Neural progenitor cell (in vitro differentiated cells): ENCODE measurements around the gene VOPP1. TPM values are rescaled to one million over a fixed set of nuclear protein-coding genes. Genes with fewer than 3 reads are reported as not detected.

Source experiments
- DNase-seq: peaks from one replicate; pipeline ENCODE4 v3.0.0-alpha.2; 2016; ENCODE audit warnings: low spot score
- H2AFZ ChIP-seq: fragments of 200-600 bp; sonication (generic); replicated peaks from 2 replicates; pipeline ENCODE4 v1.6.1; 2016; ENCODE audit warnings: antibody characterized with exemption
- H3F3A ChIP-seq: fragments of 200-600 bp; sonication (generic); 2 replicates; pipeline ENCODE4 v1.6.1; 2016; ENCODE audit warnings: antibody characterized with exemption, low read depth
- H3K27ac ChIP-seq: fragments of 200-600 bp; sonication (generic); 2 replicates; pipeline ENCODE4 v1.5.1; 2016; ENCODE audit warnings: mild to moderate bottlenecking
- H3K27me3 ChIP-seq: fragments of 200-600 bp; sonication (generic); 2 replicates; pipeline ENCODE4 v1.6.1; 2016; ENCODE audit warnings: mild to moderate bottlenecking, moderate library complexity
- H3K36me3 ChIP-seq: fragments of 200-600 bp; sonication (generic); 2 replicates; pipeline ENCODE4 v1.5.1; 2016
- H3K4me1 ChIP-seq: fragments of 200-600 bp; sonication (generic); 2 replicates; pipeline ENCODE4 v1.6.1; 2016; ENCODE audit warnings: mixed run types
- H3K4me2 ChIP-seq: fragments of 200-600 bp; sonication (generic); 2 replicates; pipeline ENCODE4 v1.6.1; 2016
- H3K4me3 ChIP-seq: fragments of 200-600 bp; sonication (generic); 2 replicates; pipeline ENCODE4 v1.5.1; 2016
- H3K79me2 ChIP-seq: fragments of 200-600 bp; sonication (generic); 2 replicates; pipeline ENCODE4 v1.6.1; 2016; ENCODE audit warnings: low read depth
- H3K9ac ChIP-seq: fragments of 200-600 bp; sonication (generic); 2 replicates; pipeline ENCODE4 v1.6.1; 2016
- H3K9me3 ChIP-seq: fragments of 200-600 bp; sonication (generic); 2 replicates; pipeline ENCODE4 v1.5.1; 2016; ENCODE audit warnings: low read depth
- H4K20me1 ChIP-seq: fragments of 200-600 bp; sonication (generic); 2 replicates; pipeline ENCODE4 v1.6.1; 2016; ENCODE audit warnings: low read depth
- H3K27ac Mint-ChIP-seq: 3 replicates; pipeline ENCODE4 v1.8.0; 2021; ENCODE audit warnings: mixed read lengths
- H3K27me3 Mint-ChIP-seq: 2 replicates; pipeline ENCODE4 v1.8.0; 2022; ENCODE audit warnings: low read depth, mild to moderate bottlenecking, inconsistent platforms, moderate library complexity, mixed read lengths; ENCODE audit not compliant: insufficient read depth
- H3K36me3 Mint-ChIP-seq: 3 replicates; pipeline ENCODE4 v1.8.0; 2021; ENCODE audit warnings: mixed read lengths
- H3K4me1 Mint-ChIP-seq: 3 replicates; pipeline ENCODE4 v1.8.0; 2021; ENCODE audit warnings: mixed read lengths
- H3K4me3 Mint-ChIP-seq: 3 replicates; pipeline ENCODE4 v1.8.0; 2021; ENCODE audit warnings: mild to moderate bottlenecking, moderate library complexity, mixed read lengths
- H3K9me3 Mint-ChIP-seq: 3 replicates; pipeline ENCODE4 v1.8.0; 2020; ENCODE audit warnings: mixed read lengths
- EZH2 ChIP-seq: fragments of 200-600 bp; sonication (generic); IDR thresholded peaks from 2 replicates; pipeline ENCODE4 v1.6.1; 2017; ENCODE audit warnings: antibody characterized with exemption, mild to moderate bottlenecking, moderate library complexity
- EZH2phosphoT487 ChIP-seq: fragments of 200-600 bp; sonication (generic); IDR thresholded peaks from 2 replicates; pipeline ENCODE4 v1.6.1; 2017; ENCODE audit warnings: antibody characterized with exemption
- total RNA-seq: library from RNA; depleted of rRNA; stranded (reverse); fragments of >200 nt; gene quantifications from 2 replicates; pipeline ENCODE4 v1.2.3, GENCODE V29; 2015; ENCODE audit warnings: low replicate concordance
- TF ChIP-seq, protein P1 (sequence below): fragments of 200-600 bp; sonication (generic); IDR thresholded peaks from 2 replicates; pipeline ENCODE4 v1.5.1; 2017; ENCODE audit warnings: antibody characterized with exemption, mild to moderate bottlenecking

Gene VOPP1
- total RNA-seq, 1 donor from 2014 or later = 46.6 TPM

DNA sequence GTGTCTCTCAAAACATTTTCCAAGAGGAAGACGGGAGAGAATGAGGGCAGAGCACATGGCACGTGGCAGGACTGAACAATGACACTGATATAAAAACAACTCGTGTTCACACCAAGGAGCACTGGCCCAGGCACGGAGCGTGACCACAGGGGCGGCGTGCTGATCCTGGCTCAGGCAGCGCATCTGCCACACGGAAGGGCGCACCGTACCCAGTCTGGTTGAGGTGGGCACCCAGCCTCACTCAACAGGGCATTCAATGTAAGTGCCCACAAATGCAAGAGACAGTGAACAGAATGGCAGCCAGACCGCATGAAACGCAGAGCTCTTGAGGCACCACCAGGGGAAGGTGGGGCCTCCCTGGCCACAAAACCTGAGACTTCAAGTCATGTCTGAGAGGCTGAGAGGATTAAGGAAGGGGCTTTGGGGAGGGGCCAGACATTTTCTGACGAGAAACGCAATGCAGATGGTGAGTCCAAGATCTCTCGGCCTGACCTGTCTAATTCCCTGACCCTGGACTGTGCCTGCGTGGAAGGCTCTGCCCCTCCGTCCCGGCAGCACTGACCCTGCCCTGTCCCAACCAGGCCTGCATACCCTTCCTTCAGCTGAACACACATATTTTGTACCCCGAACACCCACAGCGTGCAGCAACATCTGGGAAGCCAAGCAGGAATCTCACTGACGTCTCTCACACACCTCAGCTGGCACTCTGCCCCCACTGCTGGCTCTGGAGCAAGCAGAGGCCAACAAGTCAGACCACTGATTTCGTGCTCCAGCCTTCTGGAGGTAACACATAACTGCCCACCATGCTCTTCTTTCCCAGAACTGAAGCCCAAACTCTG, 35.5 kb downstream of the VOPP1 start:
- H3K27ac ChIP-seq = no peak overlapping the region
- H3K27ac Mint-ChIP-seq = peak overlapping the region; percentile 13
- no peaks in the 10 kb centered on the region for H3F3A ChIP-seq
- H3K36me3 Mint-ChIP-seq = peaks cover 8% of the 10 kb centered on the region
- H4K20me1 ChIP-seq = peaks cover 77% of the 10 kb centered on the region
- H3K4me1 ChIP-seq = peaks cover 29% of the 10 kb centered on the region
- DNase-seq = peak; percentile 45
- no peaks in the 10 kb centered on the region for H3K27me3 Mint-ChIP-seq
- H3K36me3 ChIP-seq = no peaks in the 10 kb centered on the region
- no peak overlapping the region for H2AFZ ChIP-seq
- H3K9me3 Mint-ChIP-seq = peaks cover 3% of the 10 kb centered on the region
- no peak overlapping the region for H3K4me3 ChIP-seq
- H3K4me2 ChIP-seq = no peak overlapping the region
- H3K4me3 Mint-ChIP-seq = peak overlapping the region; percentile 74
- H3K79me2 ChIP-seq = peaks cover 54% of the 10 kb centered on the region
- no peaks in the 10 kb centered on the region for H3K27me3 ChIP-seq
- peaks cover 36% of the 10 kb centered on the region for H3K4me1 Mint-ChIP-seq
- H3K9ac ChIP-seq = no peak overlapping the region
- H3K9me3 ChIP-seq = no peaks in the 10 kb centered on the region
- no peak for TF ChIP-seq EZH2phosphoT487
- no peak for TF ChIP-seq EZH2
- TF ChIP-seq, protein P1, sequence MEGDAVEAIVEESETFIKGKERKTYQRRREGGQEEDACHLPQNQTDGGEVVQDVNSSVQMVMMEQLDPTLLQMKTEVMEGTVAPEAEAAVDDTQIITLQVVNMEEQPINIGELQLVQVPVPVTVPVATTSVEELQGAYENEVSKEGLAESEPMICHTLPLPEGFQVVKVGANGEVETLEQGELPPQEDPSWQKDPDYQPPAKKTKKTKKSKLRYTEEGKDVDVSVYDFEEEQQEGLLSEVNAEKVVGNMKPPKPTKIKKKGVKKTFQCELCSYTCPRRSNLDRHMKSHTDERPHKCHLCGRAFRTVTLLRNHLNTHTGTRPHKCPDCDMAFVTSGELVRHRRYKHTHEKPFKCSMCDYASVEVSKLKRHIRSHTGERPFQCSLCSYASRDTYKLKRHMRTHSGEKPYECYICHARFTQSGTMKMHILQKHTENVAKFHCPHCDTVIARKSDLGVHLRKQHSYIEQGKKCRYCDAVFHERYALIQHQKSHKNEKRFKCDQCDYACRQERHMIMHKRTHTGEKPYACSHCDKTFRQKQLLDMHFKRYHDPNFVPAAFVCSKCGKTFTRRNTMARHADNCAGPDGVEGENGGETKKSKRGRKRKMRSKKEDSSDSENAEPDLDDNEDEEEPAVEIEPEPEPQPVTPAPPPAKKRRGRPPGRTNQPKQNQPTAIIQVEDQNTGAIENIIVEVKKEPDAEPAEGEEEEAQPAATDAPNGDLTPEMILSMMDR = peak; percentile 10

DNA sequence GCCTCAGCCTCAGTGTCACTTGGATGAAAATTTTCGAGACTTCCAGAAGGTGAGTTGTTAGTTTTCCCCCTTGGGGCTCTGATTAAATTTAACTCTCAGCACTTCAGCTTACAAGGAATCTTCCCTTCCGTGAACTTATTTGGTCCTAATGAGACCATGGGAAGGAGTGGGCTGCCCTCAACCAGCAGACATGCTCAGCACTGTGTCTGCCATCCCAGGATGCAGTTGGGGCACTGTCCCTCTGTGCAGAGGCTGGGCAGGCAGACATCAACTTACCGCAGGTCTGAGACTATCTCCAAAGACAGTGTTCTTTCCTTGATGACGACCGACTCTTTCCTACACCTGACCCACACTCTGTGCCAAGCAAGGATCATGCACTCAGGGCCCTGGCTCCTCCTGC, 36.7 kb downstream of the VOPP1 start:
- TF ChIP-seq EZH2 (no peak), EZH2phosphoT487 (no peak)
- TF ChIP-seq, protein P1 = no peak
- H4K20me1 ChIP-seq = peaks cover 84% of the 10 kb centered on the region

DNA sequence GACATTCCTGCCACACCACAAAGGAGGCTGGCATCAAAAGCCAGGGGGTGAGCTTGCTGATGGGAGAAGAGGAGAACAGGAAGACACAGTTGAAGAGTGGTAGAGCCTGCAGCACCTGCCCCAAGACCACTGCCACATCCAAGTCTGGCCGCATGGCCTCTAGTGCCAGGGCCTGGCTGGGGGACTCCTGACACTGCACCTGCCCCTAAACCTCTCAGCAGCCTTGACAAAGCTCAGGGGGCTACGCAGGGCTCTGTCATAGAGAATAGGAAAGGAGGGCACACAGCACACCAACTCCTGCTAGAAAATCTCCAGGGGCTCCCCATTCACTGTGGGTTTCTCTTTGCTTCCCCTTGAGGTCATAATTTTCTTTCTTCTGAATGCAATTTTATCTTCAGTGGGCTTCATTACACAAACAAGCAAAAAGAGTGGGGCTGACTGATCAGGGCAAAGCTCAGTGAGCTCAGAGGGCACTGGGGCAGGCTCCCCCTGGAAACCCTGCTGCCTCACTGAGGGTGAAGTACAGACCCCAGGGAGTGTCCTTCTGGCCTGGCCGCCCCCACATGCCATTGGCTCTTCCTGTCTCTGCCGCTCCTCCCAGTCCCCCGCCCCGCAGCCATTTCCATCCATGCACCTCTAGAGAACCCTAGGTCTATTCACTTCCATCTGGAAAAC, 37.2 kb downstream of the VOPP1 start:
- no peaks in the 10 kb centered on the region for H3K36me3 ChIP-seq
- H3K9me3 ChIP-seq = no peaks in the 10 kb centered on the region
- H3K4me3 ChIP-seq = no peak overlapping the region
- TF ChIP-seq EZH2 = no peak
- no peak for TF ChIP-seq EZH2phosphoT487
- TF ChIP-seq, protein P1 = no peak
- Mint-ChIP-seq H3K9me3 (peaks cover 5% of the 10 kb centered on the region), H3K27me3 (peaks cover 2% of the 10 kb centered on the region), H3K4me3 (no peak overlapping the region), H3K36me3 (peaks cover 9% of the 10 kb centered on the region), H3K27ac (no peak overlapping the region), H3K4me1 (peaks cover 33% of the 10 kb centered on the region)
- H3K27me3 ChIP-seq = no peaks in the 10 kb centered on the region
- peaks cover 29% of the 10 kb centered on the region for H3K4me1 ChIP-seq
- no peaks in the 10 kb centered on the region for H3F3A ChIP-seq
- peaks cover 89% of the 10 kb centered on the region for H4K20me1 ChIP-seq
- no peak overlapping the region for H3K4me2 ChIP-seq
- H3K79me2 ChIP-seq = peaks cover 49% of the 10 kb centered on the region
- H3K27ac ChIP-seq = no peak overlapping the region
- no peak overlapping the region for H2AFZ ChIP-seq
- no peak for DNase-seq
- no peak overlapping the region for H3K9ac ChIP-seq

More for the DNA sequence above, 36.7 kb downstream of the VOPP1 start:
- peaks cover 36% of the 10 kb centered on the region for H3K4me1 Mint-ChIP-seq
- H3K4me2 ChIP-seq = no peak overlapping the region
- peaks cover 1% of the 10 kb centered on the region for H3K27me3 Mint-ChIP-seq
- no peaks in the 10 kb centered on the region for H3K36me3 ChIP-seq
- no peaks in the 10 kb centered on the region for H3K9me3 ChIP-seq
- no peak overlapping the region for H2AFZ ChIP-seq
- H3K27me3 ChIP-seq = no peaks in the 10 kb centered on the region
- no peak overlapping the region for H3K27ac Mint-ChIP-seq
- H3K27ac ChIP-seq = no peak overlapping the region
- H3K4me1 ChIP-seq = peaks cover 29% of the 10 kb centered on the region
- peaks cover 49% of the 10 kb centered on the region for H3K79me2 ChIP-seq
- H3K36me3 Mint-ChIP-seq = peaks cover 11% of the 10 kb centered on the region
- no peak for DNase-seq
- peaks cover 6% of the 10 kb centered on the region for H3K9me3 Mint-ChIP-seq
- no peaks in the 10 kb centered on the region for H3F3A ChIP-seq
- H3K4me3 Mint-ChIP-seq = no peak overlapping the region
- H3K4me3 ChIP-seq = no peak overlapping the region
- no peak overlapping the region for H3K9ac ChIP-seq
